ENCODE data around the gene SEPTIN12. TPM values are rescaled to one million over a fixed set of nuclear protein-coding genes. Genes with fewer than 3 reads are reported as not detected.

The SEPTIN12 gene
- polyA plus RNA-seq, 12 donors, result 14.2 TPM; not detected in 11

GRCh38 chr16:4802659-4803287, 14.6 kb upstream of the SEPTIN12 start:
- peak; percentile 91 for DNase-seq

- no peak for DNase-seq
These were observed 14.0 kb upstream of the SEPTIN12 start, which contains the start of gene ROGDI for GRCh38 chr16:4801962-4802658. Gene ROGDI (minus strand): TSS chr16:4802633. CDS start chr16:4802571, 62 bp downstream.

GRCh38 chr16:4801051-4801961, 13.2 kb upstream of the SEPTIN12 start:
- no peak for DNase-seq

- no peak for DNase-seq
These were observed 12.3 kb upstream of the SEPTIN12 start for GRCh38 chr16:4800290-4801041.

GRCh38 chr16:4799171-4799855, 11.2 kb upstream of the SEPTIN12 start:
- DNase-seq, result no peak

DNA sequence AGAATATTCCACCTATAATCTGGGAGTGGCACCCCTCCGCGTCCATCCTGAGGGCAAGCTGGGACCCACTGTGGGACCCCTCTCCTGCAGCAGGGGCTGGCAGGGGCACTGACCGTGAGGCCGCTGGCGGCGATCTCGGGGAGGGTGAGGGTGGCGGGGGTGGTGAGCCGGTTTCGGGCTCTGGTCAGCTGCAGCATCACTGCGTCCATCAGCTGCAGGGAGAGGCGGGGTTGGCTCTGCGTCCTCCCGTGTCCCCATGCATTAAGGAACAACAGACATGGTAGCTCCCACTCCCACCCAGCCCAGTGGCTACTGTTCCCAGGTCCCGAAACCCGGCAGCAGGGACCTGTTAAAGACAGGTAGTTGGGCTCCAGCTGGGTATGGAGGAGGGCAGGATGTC, 10.3 kb upstream of the SEPTIN12 start:
- DNase-seq, result no peak

DNA sequence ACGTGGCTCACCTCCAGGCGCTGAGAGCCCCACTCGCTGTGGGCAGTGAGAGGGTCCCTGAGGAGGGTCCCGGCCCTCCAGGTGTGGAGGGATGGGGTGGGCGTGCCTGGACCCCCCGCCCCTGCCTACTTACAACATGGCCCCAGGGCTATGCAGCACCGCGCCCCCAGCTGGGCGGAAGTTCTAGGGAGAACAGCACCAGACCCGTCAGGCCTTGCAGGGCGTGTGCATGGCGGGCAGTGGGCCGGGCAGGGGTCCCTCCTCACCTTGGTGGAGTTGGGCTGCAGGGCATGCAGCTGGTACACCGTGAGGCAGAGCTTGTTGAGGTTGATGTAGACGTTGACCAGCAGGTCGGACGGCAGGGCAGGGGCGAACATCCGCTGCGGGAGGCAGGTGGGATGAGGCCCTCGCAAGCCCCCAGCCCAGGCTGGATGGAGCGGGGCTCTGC, 9.7 kb upstream of the SEPTIN12 start:
- DNase-seq, result no peak

DNA sequence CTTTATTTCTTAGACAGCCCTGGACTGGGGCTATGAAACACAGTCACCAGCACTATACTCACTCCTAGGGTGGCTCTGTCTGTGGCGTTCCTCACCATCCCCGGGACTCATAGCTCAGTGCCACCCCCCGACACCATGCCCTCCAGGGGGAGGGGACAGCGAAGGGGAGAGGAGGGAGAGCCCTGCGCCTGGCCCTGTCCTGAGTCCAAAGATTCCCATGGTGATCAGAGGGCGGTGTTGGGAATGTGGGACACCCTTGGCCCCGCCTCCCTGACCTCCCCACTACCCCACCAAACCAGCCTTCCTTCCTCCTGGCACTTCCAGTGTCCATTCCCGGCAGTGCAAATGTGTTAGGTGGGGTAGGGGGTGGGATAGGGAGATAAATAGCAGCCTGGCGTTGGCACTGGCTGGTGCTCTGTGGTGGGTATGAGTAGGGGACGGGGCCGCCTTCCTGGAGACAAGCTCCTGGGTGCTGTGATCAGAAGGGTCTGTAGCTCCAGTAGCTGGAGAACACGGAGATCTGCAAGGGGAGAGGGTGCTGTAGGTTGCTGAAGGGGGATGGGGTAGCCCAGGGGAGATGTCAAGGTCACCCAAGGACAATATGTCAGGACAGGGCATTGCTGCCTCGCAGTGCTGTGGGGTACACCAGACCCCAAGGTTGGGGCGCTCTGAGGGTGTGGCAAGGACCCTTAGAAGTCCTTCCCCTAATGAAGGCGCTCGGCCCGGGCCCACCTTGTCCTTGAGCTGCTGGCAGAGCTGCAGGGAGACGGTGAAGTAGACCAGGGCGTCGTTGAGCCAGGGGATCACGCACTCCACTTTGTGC, 9.0 kb upstream of the SEPTIN12 start:
- no peak for DNase-seq

- no peak for DNase-seq
These were observed 7.9 kb upstream of the SEPTIN12 start for GRCh38 chr16:4795828-4796572.

DNA sequence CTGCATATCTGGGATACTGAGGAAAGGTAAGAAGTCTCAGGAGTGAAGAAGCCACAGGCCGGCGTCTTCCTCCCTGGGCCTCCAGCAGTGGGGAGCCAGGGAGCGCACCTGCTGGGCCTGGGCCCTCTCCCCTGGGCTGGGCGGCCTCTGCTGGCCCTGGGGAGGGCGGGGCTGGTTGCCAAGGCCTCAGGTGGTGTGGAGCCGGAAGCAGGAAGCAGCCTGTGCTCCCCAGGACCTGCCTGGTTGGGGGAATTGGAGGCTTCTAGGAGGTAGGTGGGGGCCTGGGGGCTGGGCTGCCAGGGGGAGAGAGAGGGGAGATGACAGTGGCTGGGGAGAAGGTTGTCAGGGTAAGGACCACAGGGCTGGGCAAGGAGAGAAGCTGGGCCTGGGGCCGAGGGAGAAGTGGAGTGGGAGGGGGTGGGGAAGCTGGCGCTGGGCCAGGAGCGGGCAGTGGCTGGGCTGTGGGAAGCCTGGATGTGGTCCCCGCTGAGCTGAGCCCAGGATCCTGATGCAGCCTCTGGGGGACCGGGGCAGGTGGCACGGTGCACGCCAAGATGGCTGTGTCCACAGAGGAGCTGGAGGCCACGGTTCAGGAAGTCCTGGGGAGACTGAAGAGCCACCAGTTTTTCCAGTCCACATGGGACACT, 7.2 kb upstream of the SEPTIN12 start, which contains the start of gene SMIM22:
Gene SMIM22 (plus strand): TSS at position 189 of the 647 bp plus-strand sequence. CDS start 366 bp downstream, at position 555.
- DNase-seq, result no peak

DNA sequence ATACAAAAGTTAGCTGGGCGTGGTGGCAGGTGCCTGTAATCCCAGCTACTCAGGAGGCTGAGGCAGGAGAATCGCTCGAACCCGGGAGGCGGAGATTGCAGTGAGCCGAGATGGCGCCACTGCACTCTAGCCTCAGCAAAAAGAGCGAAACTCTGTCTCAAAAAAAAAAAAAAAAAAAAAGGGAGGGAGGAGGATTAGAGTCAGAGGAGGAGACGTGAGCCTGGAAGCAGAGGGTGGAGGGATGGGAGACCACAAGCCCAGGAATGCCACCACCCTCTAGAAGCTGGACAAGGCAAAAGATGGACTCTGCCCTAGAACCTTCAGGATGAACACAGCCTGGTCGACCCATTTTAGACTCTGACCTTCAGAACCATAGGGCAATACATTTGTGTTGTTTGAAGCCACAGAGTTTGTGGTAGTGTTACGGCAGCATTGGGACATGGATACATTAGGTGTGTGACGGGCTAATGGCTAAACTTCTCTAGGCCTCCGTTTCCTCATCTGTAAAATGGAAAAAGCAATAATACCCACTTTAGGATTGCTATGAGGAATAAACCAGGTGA, 4.9 kb upstream of the SEPTIN12 start:
- DNase-seq, result no peak

DNA sequence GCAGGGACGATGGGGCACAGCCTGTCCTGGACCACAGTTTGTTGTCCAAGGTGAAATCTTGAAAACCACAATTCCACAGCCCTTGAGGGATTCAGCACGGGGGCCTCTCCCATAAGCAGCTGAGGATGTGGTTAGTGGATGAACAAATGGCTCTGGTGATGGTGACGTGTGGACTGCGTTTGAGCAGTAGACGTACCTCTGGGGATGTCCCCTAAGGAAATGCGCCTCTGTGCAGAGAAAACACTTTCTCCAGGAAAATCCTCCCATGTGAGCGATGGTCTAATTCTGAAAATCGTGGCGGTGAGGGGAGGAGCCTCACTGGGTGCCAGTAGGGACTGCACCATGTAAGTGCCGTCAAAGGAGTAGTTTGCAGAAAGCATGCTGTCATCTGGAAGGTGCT, 2.7 kb upstream of the SEPTIN12 start:
- no peak for DNase-seq

DNA sequence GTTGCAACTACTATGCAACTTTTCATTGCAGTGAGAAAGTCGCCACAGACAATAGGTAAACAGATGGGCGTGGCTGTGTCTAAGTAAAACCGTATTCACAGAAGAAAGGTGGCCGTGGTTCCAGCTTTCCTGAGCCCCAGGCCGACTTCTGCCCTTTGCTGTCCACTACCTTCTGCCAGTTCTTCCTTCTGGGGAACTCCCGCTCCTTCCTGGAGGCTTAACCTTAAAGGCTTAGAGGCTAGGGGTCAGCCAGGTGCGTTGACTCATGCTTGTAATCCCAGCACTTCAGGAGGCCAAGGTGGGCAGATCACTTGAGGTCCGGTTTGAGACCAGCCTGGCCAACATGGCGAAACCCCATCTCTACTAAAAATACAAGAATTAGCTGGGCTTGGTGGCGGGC, 2.1 kb upstream of the SEPTIN12 start:
- DNase-seq, result no peak

DNA sequence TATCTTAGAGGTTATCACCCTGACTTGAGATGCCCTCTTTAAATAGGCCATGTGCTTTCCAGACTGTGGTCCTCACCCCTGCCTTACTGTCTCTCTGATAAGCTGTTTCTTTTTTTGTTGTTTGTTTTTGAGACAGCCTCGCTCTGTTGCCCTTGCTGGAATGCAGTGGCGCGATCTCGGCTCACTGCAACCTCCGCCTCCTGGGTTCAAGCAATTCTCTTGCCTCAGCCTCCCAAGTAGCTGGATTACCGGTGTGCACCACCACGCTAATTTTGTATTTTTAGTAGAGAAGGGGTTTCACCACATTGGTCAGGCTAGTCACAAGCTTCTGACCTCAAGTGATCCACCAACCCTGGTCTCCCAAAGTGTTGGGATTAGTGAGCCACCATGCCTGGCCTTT, 765 bp upstream of the SEPTIN12 start:
- DNase-seq, result no peak

GRCh38 chr16:4788489-4788889, 344 bp upstream of the SEPTIN12 start:
- no peak for DNase-seq

GRCh38 chr16:4787068-4787467, 1.1 kb downstream of the SEPTIN12 start:
- DNase-seq, result no peak

DNA sequence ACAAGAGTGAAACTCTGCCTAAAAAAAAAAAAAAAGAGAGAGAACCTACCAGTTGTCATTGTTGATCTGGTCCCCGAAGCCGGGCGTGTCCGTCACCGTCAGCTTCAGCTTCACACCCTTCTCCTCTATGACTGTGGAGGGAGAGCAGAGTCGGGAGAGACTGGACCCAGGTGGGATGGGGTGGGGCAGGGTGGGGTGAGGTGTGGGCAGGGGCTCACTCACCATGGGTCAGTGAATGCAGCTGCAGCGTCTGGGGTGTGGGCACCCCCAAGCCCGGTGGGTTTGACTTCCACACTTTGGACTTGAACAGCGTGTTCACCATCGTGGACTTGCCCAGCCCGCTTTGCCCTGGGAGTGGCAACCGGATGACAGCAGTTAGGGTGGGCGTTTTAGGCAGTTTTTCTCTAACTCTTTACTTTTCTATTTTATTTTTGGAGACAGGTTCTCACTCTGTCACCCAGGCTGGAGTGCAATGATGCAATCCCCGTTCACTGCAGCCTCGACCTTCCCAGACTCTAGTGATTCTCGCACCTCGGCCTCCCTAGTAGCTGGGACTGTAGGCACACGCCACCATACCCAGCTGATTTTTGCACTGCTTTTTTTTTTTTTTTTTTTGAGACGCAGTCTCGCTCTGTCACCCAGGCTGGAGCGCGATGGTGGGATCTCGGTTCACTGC, 2.2 kb downstream of the SEPTIN12 start:
- no peak for DNase-seq

Data from muscle of arm (tissue), 12 donors.